ENCODE results near the gene ASIC1.

- no peak for TF ChIP-seq CTCF (conservative IDR thresholded peaks at IDR 0.05; ENCODE audit: low read depth, low read length)
- no peak for TF ChIP-seq EZH2 (IDR thresholded peaks at IDR 0.05; ENCODE audit: borderline replicate concordance, low read depth, low read length, poor library complexity, severe bottlenecking)
Observed at GRCh38 chr12:50065726-50066310, 8.4 kb downstream of the ASIC1 start.
